NCI-H2029 treated with DMSO at 0.1 percent for 48 hours (cell line): Measurements from ENCODE around the gene MYO1D.
A peak's percentile ranks its signal among the peaks of the same experiment; 100 is the strongest.
"Not testable (repeated sequence)": the region's sequence is repeated elsewhere in the genome, so short reads cannot be mapped to it uniquely, and the experiment has no call there.

ENCODE experiments used
- DNase-seq: peaks from one replicate; lab custom pipeline; 2025; lab: John Stamatoyannopoulos, UW

MYO1D gene

GRCh38 chr17:32673964-32674363 is 203.0 kb downstream of the MYO1D start:
- DNase-seq = no peak

GRCh38 chr17:32672711-32673110 is 204.2 kb downstream of the MYO1D start:
- no peak for DNase-seq

DNA sequence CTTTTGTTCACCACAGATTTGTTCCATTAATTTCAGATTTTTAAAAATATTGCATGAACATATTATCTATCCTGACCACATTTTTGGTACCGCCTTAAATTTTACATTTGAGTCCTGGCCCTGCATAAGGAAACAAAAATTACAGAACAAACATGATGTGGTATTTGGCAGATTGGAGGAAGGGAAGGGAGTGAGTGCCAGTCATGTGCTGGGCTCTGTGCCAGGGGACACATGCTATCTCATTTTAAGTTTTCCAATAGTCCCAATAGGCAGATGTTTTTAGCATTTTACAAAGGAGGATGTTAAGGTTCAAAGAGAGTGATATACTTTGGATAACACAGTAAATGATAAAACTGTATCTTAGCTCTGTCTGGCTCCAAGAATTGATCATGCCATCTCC is 205.0 kb downstream of the MYO1D start:
- DNase-seq = no peak

GRCh38 chr17:32664936-32665583 is 211.9 kb downstream of the MYO1D start:
- DNase-seq = no peak

DNA sequence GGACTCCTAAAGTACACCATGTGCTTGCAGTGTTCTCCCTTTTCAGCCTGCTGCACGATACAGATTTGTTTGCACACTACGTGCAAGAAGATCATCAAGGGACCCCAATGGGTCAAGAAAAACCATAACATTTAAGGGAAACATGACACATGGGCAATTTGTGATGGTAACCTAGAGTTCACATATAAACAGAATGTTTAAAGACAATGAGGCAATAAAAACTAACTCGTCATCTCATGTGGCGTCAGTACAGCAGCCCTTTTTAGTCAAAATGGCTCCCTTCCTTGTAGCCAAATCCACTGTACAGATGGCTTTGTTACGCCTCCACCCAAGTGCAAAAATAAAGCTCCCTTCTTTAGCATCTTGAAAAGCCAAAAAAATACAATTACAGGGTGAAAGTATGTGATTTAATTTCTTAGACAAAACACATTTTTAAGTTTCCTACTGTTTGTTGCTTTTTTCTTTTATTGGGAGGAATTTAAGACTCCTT is 216.4 kb downstream of the MYO1D start:
- no peak for DNase-seq

GRCh38 chr17:32659419-32659842 is 217.5 kb downstream of the MYO1D start:
- DNase-seq = peak; percentile 5

GRCh38 chr17:32658470-32659418 is 218.2 kb downstream of the MYO1D start:
- DNase-seq = no peak

GRCh38 chr17:32656886-32657285 is 220.0 kb downstream of the MYO1D start:
- DNase-seq = no peak

GRCh38 chr17:32654324-32654723 is 222.6 kb downstream of the MYO1D start:
- DNase-seq = no peak

GRCh38 chr17:32651084-32651483 is 225.8 kb downstream of the MYO1D start:
- DNase-seq = no peak

DNA sequence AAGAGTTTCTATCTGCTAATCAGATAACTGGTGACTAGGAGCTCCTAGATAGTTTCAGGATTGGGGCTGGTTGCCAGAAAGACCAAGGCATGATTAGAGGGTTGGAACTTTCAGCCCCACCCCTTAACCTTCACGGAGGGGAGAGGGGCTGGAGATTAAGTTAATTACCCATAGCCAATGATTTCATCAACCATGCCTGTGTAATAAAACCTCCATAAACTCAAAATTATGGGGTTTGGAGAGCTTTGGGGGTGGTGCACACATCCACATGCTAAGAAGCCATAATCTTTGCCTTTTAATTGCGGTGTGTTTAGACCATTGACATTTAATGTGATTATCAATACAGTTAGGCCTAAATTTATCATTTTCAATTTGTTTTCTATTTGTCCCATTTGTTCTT is 228.5 kb downstream of the MYO1D start:
- no peak for DNase-seq

GRCh38 chr17:32646941-32647340 is 230.0 kb downstream of the MYO1D start:
- no peak for DNase-seq

DNA sequence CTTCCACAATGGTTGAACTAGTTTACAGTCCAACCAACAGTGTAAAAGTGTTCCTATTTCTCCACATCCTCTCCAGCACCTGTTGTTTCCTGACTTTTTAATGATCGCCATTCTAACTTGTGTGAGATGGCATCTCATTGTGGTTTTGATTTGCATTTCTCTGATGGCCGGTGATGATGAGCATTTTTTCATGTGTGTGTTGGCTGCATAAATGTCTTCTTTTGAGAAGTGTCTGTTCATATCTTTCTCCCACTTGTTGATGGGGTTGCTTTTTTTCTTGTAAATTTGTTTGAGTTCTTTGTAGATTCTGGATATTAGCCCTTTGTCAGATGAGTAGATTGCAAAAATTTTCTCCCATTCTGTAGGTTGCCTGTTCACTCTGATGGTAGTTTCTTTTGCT is 235.4 kb downstream of the MYO1D start:
- not testable (repeated sequence) for DNase-seq

GRCh38 chr17:32636598-32637218 is 240.2 kb downstream of the MYO1D start:
- no peak for DNase-seq

GRCh38 chr17:32634167-32634566 is 242.8 kb downstream of the MYO1D start:
- DNase-seq = no peak

DNA sequence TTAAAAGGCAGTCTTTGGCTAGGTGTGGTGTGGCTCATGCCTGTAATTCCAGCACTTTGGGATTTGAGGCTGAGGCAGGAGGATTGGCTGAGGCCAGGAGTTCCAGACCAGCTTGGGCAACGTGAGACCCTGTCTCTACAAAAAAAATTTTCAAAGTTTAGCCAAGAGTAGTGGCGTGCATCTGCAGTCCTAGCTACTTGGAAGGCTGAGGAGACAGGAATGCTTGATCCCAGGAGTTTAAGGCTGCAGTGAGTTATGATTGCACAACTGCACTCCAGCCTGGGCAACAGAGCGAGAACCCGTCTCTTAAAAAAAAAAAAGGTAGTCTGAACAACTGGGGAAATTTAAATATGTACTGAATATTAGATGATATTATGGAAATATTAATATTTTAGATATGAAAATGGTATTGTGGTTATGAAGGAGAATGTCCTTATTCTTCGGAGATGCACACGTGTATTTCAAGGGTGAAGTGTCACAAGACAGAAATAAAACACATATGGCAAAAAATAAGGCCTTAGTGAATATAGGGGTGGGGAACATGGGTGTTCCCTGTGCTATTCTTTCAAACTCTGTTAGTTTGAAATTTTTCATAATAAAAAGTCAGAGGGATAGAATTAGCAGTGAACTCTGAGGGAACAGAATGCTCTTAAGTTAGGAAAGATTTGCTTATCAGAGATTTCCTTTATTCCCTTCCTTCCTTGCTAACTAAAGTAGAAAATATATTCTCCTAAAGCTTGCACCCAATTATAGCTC is 245.4 kb downstream of the MYO1D start:
- no peak for DNase-seq

DNA sequence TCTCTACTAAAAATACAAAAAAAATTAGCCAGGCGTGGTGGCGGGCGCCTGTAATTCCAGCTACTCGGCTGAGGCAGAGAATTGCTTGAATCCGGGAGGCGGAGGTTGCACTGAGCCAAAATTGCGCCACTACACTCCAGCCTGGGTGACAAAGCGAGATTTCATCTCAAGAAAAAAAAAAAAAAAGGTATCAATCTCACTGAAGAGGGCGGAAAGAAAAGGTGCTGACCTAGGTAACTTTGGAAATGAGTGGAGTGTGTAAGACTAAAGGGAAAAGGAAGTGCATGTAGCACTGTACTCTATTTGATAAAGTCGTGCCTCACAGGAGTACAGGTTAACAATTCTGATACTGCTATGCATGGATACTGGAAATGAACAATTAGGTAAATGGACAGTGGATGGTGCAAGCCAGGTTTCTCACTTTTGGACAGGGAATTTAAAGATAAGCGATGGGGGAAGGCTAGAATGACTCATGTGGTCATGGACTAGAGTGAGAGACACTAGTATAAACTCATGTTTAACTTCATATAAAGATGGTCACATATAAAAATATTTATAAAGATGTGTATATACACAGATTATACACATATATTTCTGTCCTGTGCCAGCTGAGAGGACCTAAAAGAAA is 247.2 kb downstream of the MYO1D start:
- DNase-seq = no peak

- no peak for DNase-seq
Measured at GRCh38 chr17:32628271-32629044, 248.5 kb downstream of the MYO1D start.

DNA sequence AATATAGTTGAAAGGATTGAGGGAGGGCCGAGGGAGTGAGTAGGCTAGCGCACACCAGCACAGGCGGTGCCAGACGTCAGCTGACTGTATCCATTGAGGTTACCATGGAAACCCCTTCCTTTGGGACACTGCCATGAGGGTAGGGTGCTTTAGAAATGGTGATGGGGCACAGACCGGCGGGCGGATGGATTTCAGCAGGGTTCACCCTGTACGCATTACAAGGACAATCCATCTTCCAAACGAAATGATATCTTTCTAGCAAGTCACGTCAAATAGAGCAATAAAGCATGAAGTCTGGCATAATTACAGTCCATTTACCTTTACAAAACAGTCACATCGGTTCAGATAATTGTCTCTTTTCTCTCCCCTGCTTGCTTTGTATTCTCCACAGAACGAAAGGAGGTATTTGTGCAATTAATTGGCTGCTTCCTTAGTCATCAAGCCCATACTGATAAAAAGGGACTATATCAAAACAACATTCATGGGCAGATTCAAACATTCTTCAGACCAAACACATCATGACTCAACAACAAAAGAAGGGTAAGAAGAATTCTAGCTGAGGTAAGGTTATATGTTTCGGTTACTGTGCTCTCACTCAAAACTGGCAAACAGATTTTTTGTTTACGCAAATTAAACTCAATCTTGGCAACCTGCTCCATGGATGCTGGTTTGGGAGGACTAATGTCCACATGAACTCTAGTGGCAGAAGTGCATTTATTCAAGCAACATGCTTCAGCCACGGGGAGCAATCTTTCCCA is 249.5 kb downstream of the MYO1D start:
- DNase-seq = peak; percentile 60

GRCh38 chr17:32626379-32626791 is 250.5 kb downstream of the MYO1D start:
- DNase-seq = peak; percentile 74
